ENCODE measurements around the gene ATP6V0A4. TPM values are rescaled to one million over a fixed set of nuclear protein-coding genes. Genes with fewer than 3 reads are reported as not detected.

ATP6V0A4 gene
- total and polyA plus RNA-seq, 2 donors (not counting 1 experiment from before 2014, with no cell fraction given) = not detected

GRCh38 chr7:138684340-138684739 lies 113.7 kb downstream of the ATP6V0A4 start:
- H3K9ac ChIP-seq (ENCODE audit: insufficient read depth, low read length) = no peak overlapping the region
- H3K9me3 ChIP-seq (ENCODE audit: control insufficient read depth, insufficient read depth, low read depth, low read length) = no peaks in the 10 kb centered on the region
- H3K79me2 ChIP-seq (ENCODE audit: control insufficient read depth, insufficient read depth, low read length) = no peaks in the 10 kb centered on the region
- DNase-seq (ENCODE audit: low read depth in 2 of 2) = peak in 1 of 2 donors; percentile 64
- no peak overlapping the region for H3K27ac ChIP-seq (ENCODE audit: insufficient read depth, low read length)
- H3K27me3 ChIP-seq (ENCODE audit: control insufficient read depth, insufficient read depth, low read length) = no peaks in the 10 kb centered on the region
- H3K4me2 ChIP-seq (ENCODE audit: extremely low read depth, insufficient read depth, low read length) = no peak overlapping the region
- H4K20me1 ChIP-seq (ENCODE audit: control insufficient read depth, extremely low read depth, insufficient read depth, low read length) = no peaks in the 10 kb centered on the region
- no peak overlapping the region for H3K4me3 ChIP-seq (replicated peaks in 1 of 4; ENCODE audit: control extremely low read depth in 1 of 4, insufficient read depth in 1 of 4, low read depth in 3 of 4, low read length in 4 of 4)
- H3K36me3 ChIP-seq (ENCODE audit: control insufficient read depth, insufficient read depth, low read length) = no peaks in the 10 kb centered on the region
- TF ChIP-seq CTCF (conservative IDR thresholded peaks at IDR 0.05 in 1 of 2, IDR thresholded peaks at IDR 0.05 in 1 of 2; ENCODE audit: low read depth in 1 of 2, low read length in 2 of 2) = no peak
- no peak for TF ChIP-seq EZH2 (IDR thresholded peaks at IDR 0.05; ENCODE audit: low read length, missing control alignments)
- no peak overlapping the region for H2AFZ ChIP-seq (ENCODE audit: low read length)
- no peaks in the 10 kb centered on the region for H3K4me1 ChIP-seq (ENCODE audit: control insufficient read depth, extremely low read depth, insufficient read depth, low read length)

GRCh38 chr7:138679793-138680192 lies 118.2 kb downstream of the ATP6V0A4 start:
- H3K79me2 ChIP-seq (ENCODE audit: control insufficient read depth, insufficient read depth, low read length) = no peaks in the 10 kb centered on the region
- H3K9me3 ChIP-seq (ENCODE audit: control insufficient read depth, insufficient read depth, low read depth, low read length) = no peaks in the 10 kb centered on the region
- no peak overlapping the region for H2AFZ ChIP-seq (ENCODE audit: low read length)
- DNase-seq (ENCODE audit: low read depth in 2 of 2) = no peak
- H3K27me3 ChIP-seq (ENCODE audit: control insufficient read depth, insufficient read depth, low read length) = no peaks in the 10 kb centered on the region
- no peaks in the 10 kb centered on the region for H4K20me1 ChIP-seq (ENCODE audit: control insufficient read depth, extremely low read depth, insufficient read depth, low read length)
- H3K9ac ChIP-seq (ENCODE audit: insufficient read depth, low read length) = no peak overlapping the region
- no peak overlapping the region for H3K4me3 ChIP-seq (replicated peaks in 1 of 4; ENCODE audit: control extremely low read depth in 1 of 4, insufficient read depth in 1 of 4, low read depth in 3 of 4, low read length in 4 of 4)
- H3K27ac ChIP-seq (ENCODE audit: insufficient read depth, low read length) = no peak overlapping the region
- H3K36me3 ChIP-seq (ENCODE audit: control insufficient read depth, insufficient read depth, low read length) = no peaks in the 10 kb centered on the region
- TF ChIP-seq CTCF (conservative IDR thresholded peaks at IDR 0.05 in 1 of 2, IDR thresholded peaks at IDR 0.05 in 1 of 2; ENCODE audit: low read depth in 1 of 2, low read length in 2 of 2) (no peak), EZH2 (IDR thresholded peaks at IDR 0.05; ENCODE audit: low read length, missing control alignments) (no peak)
- H3K4me1 ChIP-seq (ENCODE audit: control insufficient read depth, extremely low read depth, insufficient read depth, low read length) = no peaks in the 10 kb centered on the region
- H3K4me2 ChIP-seq (ENCODE audit: extremely low read depth, insufficient read depth, low read length) = no peak overlapping the region

- Histone ChIP-seq H3K79me2 (ENCODE audit: control insufficient read depth, insufficient read depth, low read length) (no peaks in the 10 kb centered on the region), H4K20me1 (ENCODE audit: control insufficient read depth, extremely low read depth, insufficient read depth, low read length) (no peaks in the 10 kb centered on the region), H3K27ac (ENCODE audit: insufficient read depth, low read length) (no peak overlapping the region), H3K9ac (ENCODE audit: insufficient read depth, low read length) (no peak overlapping the region), H3K4me3 (replicated peaks in 1 of 4; ENCODE audit: control extremely low read depth in 1 of 4, insufficient read depth in 1 of 4, low read depth in 3 of 4, low read length in 4 of 4) (no peak overlapping the region), H3K4me1 (ENCODE audit: control insufficient read depth, extremely low read depth, insufficient read depth, low read length) (no peaks in the 10 kb centered on the region), H3K27me3 (ENCODE audit: control insufficient read depth, insufficient read depth, low read length) (no peaks in the 10 kb centered on the region), H3K4me2 (ENCODE audit: extremely low read depth, insufficient read depth, low read length) (no peak overlapping the region), H3K9me3 (ENCODE audit: control insufficient read depth, insufficient read depth, low read depth, low read length) (no peaks in the 10 kb centered on the region), H2AFZ (ENCODE audit: low read length) (no peak overlapping the region), H3K36me3 (ENCODE audit: control insufficient read depth, insufficient read depth, low read length) (no peaks in the 10 kb centered on the region)
- no peak for DNase-seq (ENCODE audit: low read depth in 2 of 2)
- TF ChIP-seq CTCF (conservative IDR thresholded peaks at IDR 0.05 in 1 of 2, IDR thresholded peaks at IDR 0.05 in 1 of 2; ENCODE audit: low read depth in 1 of 2, low read length in 2 of 2) (no peak), EZH2 (IDR thresholded peaks at IDR 0.05; ENCODE audit: low read length, missing control alignments) (no peak)
These were observed 127.4 kb downstream of the ATP6V0A4 start for GRCh38 chr7:138670594-138670993.

All from fibroblast of lung (primary cell).